K562 (cell line): ENCODE data around the gene VIM. TPM values are rescaled to one million over a fixed set of nuclear protein-coding genes. Genes with fewer than 3 reads are reported as not detected.

Source experiments
- CBFA2T3 ChIP-seq: fragments of 450-650 bp; IDR thresholded peaks from 2 replicates; pipeline ENCODE4 v1.6.1; 2017
- ELF2 ChIP-seq: fragments of 250-450 bp; sonication (Bioruptor Pico); IDR thresholded peaks from 2 replicates; pipeline ENCODE4 v1.5.0; 2021; ENCODE audit warnings: mild to moderate bottlenecking
- FOXA3 ChIP-seq, 2 experiments: fragments of 450-650 bp in 1 of 2; sonication (generic) in 1 of 2; formaldehyde crosslinking; IDR thresholded peaks in 1 of 2; conservative IDR thresholded peaks in 1 of 2; 2 replicates each; pipeline versions ENCODE4 v1.4.0 to v1.8.0; 2020 to 2022; ENCODE audit warnings: mild to moderate bottlenecking in 2 of 2, missing genetic modification reagents in 1 of 2
- SMARCA4 ChIP-seq: fragments of 450-650 bp; IDR thresholded peaks from 2 replicates; pipeline ENCODE4 v1.6.1; 2016
- ZEB2 ChIP-seq: fragments of 450-650 bp; IDR thresholded peaks from 2 replicates; pipeline ENCODE4 v1.6.1; 2016
- polyA plus RNA-seq, 8 experiments: library from polyadenylated mRNA; depleted of rRNA in 4 of 8; stranded (reverse) in 5 of 8; unstranded in 3 of 8; fragments of >200 nt; fragmentation: Nextera tagmentation in 2 of 8; fragmentation: Illumina TruSeq in 1 of 8; extraction: Ambion mirVana in 2 of 8; extraction: Trizol in 1 of 8; gene quantifications; 2 replicates each; pipeline versions ENCODE4 v1.2.1 to v1.2.3, GENCODE V29; 2011 to 2014; ENCODE audit warnings: inconsistent platforms in 1 of 8, missing spikeins in 1 of 8
- total RNA-seq, 7 experiments: library from RNA; depleted of rRNA in 6 of 7; stranded (reverse); fragments of >200 nt in 6 of 7; fragmentation: Illumina TruSeq in 2 of 7; extraction: Trizol in 2 of 7; gene quantifications; 2 replicates each; pipeline versions ENCODE4 v1.2.1 to v1.2.3, GENCODE V29; 2011 to 2021; ENCODE audit warnings: low replicate concordance in 1 of 7
- TF ChIP-seq, protein P1 (sequence below): fragments of 450-650 bp; IDR thresholded peaks from one replicate; pipeline ENCODE4 v1.6.1; 2018; ENCODE audit warnings: mild to moderate bottlenecking, moderate library complexity; ENCODE audit not compliant: partially characterized antibody
- TF ChIP-seq, protein P2 (sequence below): fragments of 450-650 bp; formaldehyde crosslinking; conservative IDR thresholded peaks from 2 replicates; pipeline ENCODE4 v1.4.0; 2022; ENCODE audit warnings: mild to moderate bottlenecking, missing genetic modification characterization
- TF ChIP-seq, protein P3 (sequence below): fragments of 450-650 bp; IDR thresholded peaks from 2 replicates; pipeline ENCODE4 v1.6.1; 2016; ENCODE audit warnings: low read depth

The VIM gene
- total and polyA plus RNA-seq, 9 of the 15 experiments (the other 6 are each of a cell fraction or from before 2014, with no cell fraction given), result 86.0 to 621 (median 383) TPM

DNA sequence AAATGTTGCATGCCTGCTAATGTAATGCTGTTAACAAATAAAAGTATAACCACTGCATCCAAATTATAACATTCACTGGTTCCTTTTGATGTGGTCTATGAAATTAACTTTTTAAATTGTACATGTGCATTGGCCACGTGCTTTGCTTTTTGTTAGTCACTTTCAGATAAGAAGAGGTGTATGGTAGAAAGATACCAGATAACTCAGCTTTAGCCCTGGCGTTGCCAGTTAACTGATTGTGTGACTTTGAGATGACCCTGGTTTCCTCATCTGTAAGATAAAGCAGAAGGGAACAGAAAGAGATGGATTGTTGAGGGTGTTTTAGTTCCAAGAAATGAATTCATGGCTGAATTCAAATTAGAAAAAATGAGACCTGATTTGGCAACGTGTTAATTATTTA lies 24.6 kb upstream of the VIM start (continued):
- TF ChIP-seq, protein P1, sequence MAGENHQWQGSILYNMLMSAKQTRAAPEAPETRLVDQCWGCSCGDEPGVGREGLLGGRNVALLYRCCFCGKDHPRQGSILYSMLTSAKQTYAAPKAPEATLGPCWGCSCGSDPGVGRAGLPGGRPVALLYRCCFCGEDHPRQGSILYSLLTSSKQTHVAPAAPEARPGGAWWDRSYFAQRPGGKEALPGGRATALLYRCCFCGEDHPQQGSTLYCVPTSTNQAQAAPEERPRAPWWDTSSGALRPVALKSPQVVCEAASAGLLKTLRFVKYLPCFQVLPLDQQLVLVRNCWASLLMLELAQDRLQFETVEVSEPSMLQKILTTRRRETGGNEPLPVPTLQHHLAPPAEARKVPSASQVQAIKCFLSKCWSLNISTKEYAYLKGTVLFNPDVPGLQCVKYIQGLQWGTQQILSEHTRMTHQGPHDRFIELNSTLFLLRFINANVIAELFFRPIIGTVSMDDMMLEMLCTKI, result no peak
- TF ChIP-seq ZEB2, result peak; percentile 86
- TF ChIP-seq, protein P2, sequence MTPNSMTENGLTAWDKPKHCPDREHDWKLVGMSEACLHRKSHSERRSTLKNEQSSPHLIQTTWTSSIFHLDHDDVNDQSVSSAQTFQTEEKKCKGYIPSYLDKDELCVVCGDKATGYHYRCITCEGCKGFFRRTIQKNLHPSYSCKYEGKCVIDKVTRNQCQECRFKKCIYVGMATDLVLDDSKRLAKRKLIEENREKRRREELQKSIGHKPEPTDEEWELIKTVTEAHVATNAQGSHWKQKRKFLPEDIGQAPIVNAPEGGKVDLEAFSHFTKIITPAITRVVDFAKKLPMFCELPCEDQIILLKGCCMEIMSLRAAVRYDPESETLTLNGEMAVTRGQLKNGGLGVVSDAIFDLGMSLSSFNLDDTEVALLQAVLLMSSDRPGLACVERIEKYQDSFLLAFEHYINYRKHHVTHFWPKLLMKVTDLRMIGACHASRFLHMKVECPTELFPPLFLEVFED (CRISPR knock-in tag), result no peak
- no peak for TF ChIP-seq FOXA3 (CRISPR knock-in tag; conservative IDR thresholded peaks at IDR 0.05 in 1 of 2, IDR thresholded peaks at IDR 0.05 in 1 of 2)
- 0 out of 2 replicates have a peak, but pooled peaks have one; percentile 63 for TF ChIP-seq ELF2 (CRISPR knock-in tag)
- TF ChIP-seq CBFA2T3, result peak; percentile 89
- TF ChIP-seq, protein P3, sequence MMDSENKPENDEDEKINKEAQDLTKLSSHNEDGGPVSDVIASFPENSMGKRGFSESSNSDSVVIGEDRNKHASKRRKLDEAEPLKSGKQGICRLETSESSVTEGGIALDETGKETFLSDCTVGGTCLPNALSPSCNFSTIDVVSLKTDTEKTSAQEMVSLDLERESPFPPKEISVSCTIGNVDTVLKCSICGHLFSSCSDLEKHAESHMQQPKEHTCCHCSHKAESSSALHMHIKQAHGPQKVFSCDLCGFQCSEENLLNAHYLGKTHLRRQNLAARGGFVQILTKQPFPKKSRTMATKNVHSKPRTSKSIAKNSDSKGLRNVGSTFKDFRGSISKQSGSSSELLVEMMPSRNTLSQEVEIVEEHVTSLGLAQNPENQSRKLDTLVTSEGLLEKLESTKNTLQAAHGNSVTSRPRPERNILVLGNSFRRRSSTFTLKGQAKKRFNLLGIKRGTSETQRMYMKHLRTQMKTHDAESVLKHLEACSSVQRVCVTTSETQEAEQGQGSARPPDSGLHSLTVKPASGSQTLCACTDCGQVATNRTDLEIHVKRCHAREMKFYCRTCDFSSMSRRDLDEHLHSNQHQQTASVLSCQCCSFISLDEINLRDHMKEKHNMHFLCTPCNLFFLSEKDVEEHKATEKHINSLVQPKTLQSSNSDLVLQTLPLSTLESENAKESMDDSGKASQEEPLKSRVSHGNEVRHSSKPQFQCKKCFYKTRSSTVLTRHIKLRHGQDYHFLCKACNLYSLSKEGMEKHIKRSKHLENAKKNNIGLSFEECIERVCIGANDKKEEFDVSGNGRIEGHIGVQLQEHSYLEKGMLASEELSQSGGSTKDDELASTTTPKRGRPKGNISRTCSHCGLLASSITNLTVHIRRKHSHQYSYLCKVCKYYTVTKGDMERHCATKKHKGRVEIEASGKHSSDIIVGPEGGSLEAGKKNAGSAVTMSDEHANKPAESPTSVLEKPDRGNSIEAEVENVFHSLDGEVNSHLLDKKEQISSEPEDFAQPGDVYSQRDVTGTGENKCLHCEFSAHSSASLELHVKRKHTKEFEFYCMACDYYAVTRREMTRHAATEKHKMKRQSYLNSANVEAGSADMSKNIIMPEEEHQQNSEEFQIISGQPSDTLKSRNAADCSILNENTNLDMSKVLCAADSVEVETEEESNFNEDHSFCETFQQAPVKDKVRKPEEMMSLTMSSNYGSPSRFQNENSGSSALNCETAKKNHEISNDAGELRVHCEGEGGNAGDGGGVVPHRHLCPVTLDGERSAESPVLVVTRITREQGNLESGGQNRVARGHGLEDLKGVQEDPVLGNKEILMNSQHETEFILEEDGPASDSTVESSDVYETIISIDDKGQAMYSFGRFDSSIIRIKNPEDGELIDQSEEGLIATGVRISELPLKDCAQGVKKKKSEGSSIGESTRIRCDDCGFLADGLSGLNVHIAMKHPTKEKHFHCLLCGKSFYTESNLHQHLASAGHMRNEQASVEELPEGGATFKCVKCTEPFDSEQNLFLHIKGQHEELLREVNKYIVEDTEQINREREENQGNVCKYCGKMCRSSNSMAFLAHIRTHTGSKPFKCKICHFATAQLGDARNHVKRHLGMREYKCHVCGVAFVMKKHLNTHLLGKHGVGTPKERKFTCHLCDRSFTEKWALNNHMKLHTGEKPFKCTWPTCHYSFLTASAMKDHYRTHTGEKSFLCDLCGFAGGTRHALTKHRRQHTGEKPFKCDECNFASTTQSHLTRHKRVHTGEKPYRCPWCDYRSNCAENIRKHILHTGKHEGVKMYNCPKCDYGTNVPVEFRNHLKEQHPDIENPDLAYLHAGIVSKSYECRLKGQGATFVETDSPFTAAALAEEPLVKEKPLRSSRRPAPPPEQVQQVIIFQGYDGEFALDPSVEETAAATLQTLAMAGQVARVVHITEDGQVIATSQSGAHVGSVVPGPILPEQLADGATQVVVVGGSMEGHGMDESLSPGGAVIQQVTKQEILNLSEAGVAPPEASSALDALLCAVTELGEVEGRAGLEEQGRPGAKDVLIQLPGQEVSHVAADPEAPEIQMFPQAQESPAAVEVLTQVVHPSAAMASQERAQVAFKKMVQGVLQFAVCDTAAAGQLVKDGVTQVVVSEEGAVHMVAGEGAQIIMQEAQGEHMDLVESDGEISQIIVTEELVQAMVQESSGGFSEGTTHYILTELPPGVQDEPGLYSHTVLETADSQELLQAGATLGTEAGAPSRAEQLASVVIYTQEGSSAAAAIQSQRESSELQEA, result no peak
- peak; percentile 77; the same call in 1 of the 2 replicates for TF ChIP-seq SMARCA4
